ENCODE results near the gene MAML3.

MAML3 gene

GRCh38 chr4:139865537-139865936 is 288.4 kb downstream of the MAML3 start:
- no peak for DNase-seq (ENCODE audit: low read depth)

DNA sequence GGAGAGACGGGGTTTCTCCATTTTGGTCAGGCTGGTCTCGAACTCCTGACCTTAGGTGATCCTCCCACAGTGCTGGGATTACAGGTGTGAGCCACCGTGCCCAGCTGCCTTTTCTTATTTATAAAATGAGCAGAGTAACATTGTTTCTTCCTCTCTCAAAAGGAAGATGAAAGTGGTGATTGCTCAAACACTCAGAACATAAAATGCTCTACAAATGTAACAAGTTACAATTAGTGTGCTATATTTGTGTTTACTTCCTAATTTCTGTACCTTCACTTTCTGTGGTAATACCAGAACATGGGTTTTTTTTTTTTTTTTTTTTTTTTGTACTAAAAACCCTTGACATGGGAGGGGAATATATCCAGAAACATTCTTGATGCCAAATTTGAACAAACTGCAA is 290.5 kb downstream of the MAML3 start:
- DNase-seq (ENCODE audit: low read depth), result no peak

DNA sequence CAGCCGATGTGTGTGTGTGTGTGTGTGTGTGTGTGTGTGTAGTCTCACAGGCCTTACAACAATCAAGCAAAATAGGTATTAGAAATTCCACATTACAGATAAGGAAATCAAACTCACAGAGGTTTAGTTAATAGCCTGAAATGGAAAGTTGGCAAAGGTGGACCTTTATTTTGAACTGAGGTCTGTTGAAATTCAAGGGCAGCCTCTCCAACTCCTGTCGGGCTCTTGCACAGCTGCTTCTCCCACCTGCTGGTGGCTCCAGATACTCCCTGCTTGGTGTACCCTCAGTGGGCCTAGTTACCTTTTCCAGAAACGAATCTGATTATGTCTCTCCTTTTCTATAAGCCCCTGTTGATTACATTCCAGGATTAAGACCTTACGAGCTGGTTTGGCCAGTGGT is 292.5 kb downstream of the MAML3 start:
- DNase-seq (ENCODE audit: low read depth), result no peak

GRCh38 chr4:139860435-139861024 is 293.5 kb downstream of the MAML3 start:
- DNase-seq (ENCODE audit: low read depth), result no peak

DNA sequence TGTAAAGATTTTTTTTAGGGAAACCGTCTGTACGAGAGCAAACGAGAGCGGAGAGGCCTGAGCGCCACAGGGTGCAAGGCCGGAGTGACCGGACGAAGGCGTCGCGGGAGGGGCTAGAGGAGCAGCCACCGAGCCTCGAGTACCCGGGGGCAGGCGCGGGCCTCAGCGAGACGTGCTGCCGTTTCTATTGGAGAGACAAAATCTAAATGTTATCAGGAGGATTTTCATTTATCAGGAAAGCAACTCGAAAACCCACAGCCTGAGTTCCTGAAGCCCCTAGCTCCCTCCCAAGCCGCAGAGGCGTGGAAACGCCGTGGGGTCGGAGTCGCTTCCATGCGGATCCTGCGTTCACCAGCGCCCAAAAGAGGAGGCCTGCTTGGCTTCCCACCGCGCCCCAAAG is 294.1 kb downstream of the MAML3 start:
- no peak for DNase-seq (ENCODE audit: low read depth)

DNA sequence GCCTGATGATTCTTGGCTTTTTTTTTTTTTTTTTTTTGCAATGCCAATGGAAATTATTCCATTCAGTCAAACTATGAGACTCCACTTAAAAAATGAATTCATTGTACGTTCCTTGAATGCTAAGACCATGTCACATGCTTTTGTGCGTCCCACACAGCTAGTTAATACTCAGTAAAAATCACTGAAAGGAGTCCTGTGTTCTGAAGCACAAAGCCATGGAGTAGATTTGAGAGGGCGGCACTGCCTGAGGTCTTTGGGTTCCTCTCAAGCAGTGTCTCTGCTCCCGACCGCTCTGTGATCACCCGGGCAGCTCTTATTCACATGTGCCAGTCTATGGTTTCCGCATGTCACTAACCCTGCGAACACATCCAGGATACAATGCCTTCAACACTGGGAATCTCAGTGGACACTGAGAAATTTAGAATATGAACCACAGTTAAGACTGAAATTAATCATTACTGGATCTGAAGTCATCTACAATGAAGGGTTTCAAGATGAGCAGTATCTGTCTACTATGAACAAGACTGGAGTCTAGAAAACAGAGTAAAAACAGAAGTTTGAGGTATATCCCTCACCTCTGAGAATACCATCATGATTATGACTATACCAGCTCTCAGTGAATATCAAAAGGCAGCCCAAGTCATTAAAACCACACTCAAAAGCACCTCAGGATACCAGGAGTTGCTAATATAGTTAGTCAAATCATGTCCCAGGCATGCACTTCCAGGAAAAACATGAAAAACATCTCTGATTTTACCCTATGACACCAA is 295.4 kb downstream of the MAML3 start:
- DNase-seq (ENCODE audit: low read depth), result no peak

- no peak for DNase-seq (ENCODE audit: low read depth)
These were observed 296.0 kb downstream of the MAML3 start for GRCh38 chr4:139857977-139858376.

- peak; percentile 42 for DNase-seq (ENCODE audit: low read depth)
These were observed 297.0 kb downstream of the MAML3 start for GRCh38 chr4:139857021-139857420.

GRCh38 chr4:139854668-139855403 is 299.1 kb downstream of the MAML3 start:
- DNase-seq (ENCODE audit: low read depth), result no peak

DNA sequence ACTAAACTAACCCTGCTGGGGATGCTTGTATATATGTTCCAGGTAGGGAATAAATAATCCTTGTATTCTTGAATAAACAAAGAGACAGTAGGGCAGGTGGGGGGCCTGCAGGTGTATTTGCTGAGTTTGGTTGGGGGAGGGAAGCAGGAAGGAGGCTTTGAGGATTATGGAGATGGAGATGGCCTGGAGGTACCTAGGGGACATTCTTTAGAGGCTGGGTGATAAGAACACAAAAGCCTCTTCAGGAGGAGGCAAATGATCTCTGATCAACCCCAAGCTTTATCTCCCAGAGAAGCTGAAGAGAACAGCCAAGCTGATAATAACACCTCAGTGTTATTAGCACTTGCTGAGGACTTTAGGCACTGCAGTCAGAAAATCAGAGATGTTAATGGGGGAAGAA is 300.7 kb downstream of the MAML3 start:
- no peak for DNase-seq (ENCODE audit: low read depth)

DNA sequence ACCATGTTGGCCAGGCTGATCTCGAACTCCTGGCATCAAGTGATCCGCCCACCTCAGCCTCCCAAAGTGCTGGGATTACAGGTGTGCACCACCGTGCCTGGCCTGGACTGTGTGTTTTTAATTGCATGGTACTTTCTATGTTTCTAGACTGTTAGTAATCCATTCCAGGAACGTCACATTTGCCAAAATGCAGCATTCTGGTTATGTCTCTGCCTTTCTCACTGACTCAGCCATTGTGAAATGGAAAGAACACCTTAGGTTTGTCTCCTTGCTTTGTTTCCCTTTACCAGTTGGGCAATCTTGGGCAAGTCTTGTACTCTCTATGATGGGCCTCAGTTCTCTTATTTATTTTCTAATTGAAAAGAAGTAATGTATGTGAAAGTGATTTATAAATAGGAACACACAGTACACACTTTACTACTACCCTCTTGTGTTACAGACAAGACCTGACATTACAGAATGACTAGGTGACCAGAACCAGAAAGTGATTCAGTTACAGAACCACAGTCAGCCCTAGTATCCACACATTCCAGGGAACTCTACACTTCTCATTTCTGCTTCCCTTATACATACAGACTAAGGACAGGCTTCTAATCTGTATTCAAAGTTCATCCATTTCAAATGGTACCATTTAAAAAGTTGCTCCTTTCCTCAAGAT is 301.2 kb downstream of the MAML3 start:
- no peak for DNase-seq (ENCODE audit: low read depth)

DNA sequence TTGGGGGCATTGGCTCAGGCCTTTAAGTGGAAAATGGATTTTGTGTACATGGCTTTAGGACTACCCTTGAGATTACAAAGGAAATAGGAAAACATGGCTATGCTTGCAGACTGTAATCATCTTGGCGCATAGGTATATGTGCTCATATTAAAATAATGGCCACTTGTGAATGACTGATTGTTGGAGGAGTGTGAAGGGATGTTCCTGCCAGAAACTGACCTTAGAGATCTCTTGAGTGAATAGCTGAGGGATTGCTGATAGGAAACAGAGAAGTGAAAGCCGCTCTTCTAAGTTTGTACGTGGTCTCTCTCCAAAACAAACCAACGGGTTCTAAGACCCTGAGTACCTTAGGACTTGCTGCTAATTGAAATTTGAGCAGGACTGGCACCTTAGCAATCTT is 302.3 kb downstream of the MAML3 start:
- no peak for DNase-seq (ENCODE audit: low read depth)

GRCh38 chr4:139851133-139851532 is 302.9 kb downstream of the MAML3 start:
- DNase-seq (ENCODE audit: low read depth), result no peak

GRCh38 chr4:139849219-139849618 is 304.8 kb downstream of the MAML3 start:
- peak; percentile 31 for DNase-seq (ENCODE audit: low read depth)

GRCh38 chr4:139848028-139848427 is 306.0 kb downstream of the MAML3 start:
- no peak for DNase-seq (ENCODE audit: low read depth)

DNA sequence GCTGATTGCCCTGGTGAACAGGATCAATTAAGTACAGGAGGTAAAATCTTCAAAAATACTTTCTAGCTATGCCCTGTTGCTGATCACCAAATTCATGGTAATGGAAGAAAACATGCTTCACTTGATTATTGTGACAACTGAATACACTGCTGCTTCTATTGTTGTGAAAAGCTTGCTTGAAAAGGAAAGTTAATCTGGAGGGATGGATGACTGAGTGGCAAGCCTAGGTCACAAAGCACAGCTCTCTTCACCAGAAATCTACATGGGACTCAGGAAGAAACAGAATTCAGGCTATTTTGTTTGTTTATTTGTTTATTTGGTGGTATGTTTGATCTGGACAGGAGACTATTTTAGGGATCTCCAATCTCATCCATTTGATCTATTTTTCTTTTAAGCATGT is 306.4 kb downstream of the MAML3 start:
- no peak for DNase-seq (ENCODE audit: low read depth)

DNA sequence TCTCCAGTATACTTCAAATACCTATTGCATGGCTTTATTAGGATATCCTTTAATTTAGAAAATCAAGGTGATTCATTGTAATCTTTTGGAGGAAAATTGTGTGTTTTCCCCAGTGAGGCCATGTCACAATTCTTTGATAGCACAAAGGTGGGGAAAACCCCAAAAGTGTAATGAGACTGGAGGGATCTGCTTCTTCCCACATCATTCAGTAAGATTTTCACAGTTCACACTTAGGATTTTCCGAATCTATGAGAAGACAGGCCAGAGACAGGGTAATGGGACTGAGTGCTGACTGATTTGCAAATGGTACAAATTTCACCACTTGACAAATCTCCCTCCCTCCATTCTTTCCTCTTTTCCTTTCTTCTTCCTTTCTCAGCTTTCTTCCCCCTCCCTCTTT is 307.2 kb downstream of the MAML3 start:
- no peak for DNase-seq (ENCODE audit: low read depth)

GRCh38 chr4:139845453-139846093 is 308.4 kb downstream of the MAML3 start:
- no peak for DNase-seq (ENCODE audit: low read depth)

- DNase-seq (ENCODE audit: low read depth), result no peak
These were observed 309.4 kb downstream of the MAML3 start for GRCh38 chr4:139844459-139845036.

DNA sequence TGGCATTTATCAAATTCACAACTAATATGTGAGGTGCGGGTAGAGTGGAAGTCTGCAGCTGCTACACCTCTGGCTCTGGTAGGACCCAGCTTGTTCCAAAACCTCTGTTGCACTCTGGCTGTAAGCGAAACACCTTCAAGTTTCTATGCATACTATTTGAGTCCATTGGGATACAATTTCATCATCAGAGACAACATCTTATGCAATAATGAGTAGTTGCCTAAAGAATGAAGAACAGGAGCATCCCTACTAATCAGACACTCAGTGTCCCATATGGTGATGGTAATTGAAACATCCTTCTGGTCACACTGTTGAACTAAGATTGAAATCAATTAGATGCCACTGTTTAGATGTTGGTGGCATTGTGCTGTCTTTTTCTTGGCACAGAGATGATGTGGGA is 309.9 kb downstream of the MAML3 start:
- DNase-seq (ENCODE audit: low read depth), result no peak

DNA sequence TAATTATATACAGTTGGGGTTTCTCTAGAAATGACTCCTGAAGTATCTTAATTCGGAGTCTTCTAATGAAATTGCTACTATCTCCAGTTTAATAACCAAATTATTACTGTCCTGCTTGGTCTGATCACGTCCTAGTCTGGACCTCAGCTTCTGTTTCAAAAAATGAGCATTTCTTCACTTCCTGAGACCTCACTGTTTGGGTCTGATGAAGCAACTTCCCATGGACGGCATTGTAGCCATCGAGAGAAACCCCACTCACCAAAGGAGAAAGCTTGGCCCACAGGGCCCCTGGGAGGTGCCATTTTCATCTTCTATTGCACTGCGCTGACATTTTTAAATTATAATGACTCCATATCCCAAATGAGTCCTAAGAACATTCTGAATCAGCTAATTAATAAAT is 310.3 kb downstream of the MAML3 start:
- no peak for DNase-seq (ENCODE audit: low read depth)

All from CMK (cell line).